RWPE1 (cell line): ENCODE data around the gene ADGRG6.
"Not testable (repeated sequence)": the region's sequence is repeated elsewhere in the genome, so short reads cannot be mapped to it uniquely, and the experiment has no call there.

ENCODE experiments used
- CTCF ChIA-PET: fragments of 350-600 bp; sonication (Branson Sonifier 250); formaldehyde crosslinking; extraction: SDS; loops from one replicate; lab custom pipeline; 2021; lab: Yijun Ruan, JAX
- POLR2A ChIA-PET: fragments of 400-600 bp; formaldehyde crosslinking; extraction: SDS; loops from one replicate; lab custom pipeline; 2020; ENCODE audit warnings: antibody characterized with exemption; ENCODE audit not compliant: low non-redundant PET; lab: Yijun Ruan, JAX
- DNase-seq: peaks from one replicate; pipeline ENCODE4 v3.0.0; 2012; ENCODE audit warnings: low spot score
- H3K27ac ChIP-seq: fragments of 450-650 bp; 2 replicates; pipeline ENCODE4 v1.5.1; 2017
- TF ChIP-seq, protein P1 (sequence below): fragments of 450-650 bp; conservative IDR thresholded peaks from 2 replicates; pipeline ENCODE4 v1.5.1; 2017; ENCODE audit warnings: low read depth, mild to moderate bottlenecking

The ADGRG6 gene

DNA sequence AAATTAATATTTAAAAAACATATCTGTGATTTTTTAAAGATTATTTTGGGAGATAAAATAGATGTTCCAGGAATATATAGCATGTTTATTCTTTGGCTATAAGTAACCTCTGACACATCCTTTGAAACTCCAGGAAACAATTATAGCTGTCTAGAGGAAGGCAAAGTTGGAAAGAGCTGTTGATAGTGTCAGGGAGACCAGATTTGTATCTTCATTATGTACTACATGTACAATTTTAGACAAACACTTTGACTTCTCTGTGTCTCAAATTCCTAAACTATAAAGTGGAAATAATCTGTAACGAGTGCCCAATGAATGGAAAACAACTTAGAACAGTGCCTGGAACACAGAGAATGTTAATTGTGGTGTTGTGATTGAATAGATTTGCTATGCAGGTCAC lies 25.6 kb upstream of the ADGRG6 start:
- ChIA-PET POLR2A (no interaction called here), CTCF (interaction anchor here (0.7 kb wide), 1 partner anchor 120 kb away, joined by 3 read pairs; no protein-coding TSS in a partner anchor)
- no peak for DNase-seq
- H3K27ac ChIP-seq, result no peak overlapping the region
- TF ChIP-seq, protein P1, sequence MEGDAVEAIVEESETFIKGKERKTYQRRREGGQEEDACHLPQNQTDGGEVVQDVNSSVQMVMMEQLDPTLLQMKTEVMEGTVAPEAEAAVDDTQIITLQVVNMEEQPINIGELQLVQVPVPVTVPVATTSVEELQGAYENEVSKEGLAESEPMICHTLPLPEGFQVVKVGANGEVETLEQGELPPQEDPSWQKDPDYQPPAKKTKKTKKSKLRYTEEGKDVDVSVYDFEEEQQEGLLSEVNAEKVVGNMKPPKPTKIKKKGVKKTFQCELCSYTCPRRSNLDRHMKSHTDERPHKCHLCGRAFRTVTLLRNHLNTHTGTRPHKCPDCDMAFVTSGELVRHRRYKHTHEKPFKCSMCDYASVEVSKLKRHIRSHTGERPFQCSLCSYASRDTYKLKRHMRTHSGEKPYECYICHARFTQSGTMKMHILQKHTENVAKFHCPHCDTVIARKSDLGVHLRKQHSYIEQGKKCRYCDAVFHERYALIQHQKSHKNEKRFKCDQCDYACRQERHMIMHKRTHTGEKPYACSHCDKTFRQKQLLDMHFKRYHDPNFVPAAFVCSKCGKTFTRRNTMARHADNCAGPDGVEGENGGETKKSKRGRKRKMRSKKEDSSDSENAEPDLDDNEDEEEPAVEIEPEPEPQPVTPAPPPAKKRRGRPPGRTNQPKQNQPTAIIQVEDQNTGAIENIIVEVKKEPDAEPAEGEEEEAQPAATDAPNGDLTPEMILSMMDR, result no peak

DNA sequence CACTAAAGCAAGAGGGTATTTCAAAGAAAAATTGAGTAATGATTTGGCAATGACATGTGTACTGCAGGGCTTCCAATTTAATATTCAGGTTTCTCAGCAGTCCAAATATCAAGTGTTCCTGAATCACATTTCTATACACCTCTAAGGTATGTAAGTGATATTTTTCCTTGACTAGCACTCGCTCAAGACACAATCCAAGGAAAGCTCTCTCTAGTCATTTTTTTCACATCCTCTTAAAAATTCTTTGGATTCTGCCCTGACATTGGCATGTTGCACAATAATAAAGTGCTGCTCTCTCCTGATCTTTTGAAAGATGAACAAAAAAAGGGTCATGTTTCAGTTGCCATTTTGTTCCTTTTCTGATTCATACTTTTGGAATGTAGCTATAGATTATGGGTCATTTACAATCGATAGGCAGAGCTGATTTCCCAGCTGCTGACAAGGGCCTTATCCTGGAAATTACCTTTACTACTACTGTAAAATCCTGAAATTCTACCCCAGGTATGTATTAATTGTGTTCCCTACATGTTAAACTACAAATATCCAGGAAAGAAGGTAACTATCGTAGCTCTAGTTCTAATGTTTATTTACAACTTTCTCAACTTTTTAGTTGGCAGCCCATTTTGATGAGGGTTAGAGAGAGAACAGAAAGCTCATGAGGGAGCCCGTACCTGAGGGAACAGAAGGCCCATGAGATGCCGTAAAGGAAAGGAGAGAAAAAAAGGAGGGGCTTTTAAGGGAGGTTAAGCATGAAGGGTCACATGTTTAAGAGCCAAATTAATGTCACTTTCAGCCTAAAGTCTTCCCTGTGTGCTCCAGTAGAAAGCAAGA lies 22.2 kb upstream of the ADGRG6 start:
- no peak overlapping the region for H3K27ac ChIP-seq
- CTCF ChIA-PET, result no interaction called here
- TF ChIP-seq, protein P1, result no peak
- DNase-seq, result peak; percentile 46
- POLR2A ChIA-PET, result no interaction called here

DNA sequence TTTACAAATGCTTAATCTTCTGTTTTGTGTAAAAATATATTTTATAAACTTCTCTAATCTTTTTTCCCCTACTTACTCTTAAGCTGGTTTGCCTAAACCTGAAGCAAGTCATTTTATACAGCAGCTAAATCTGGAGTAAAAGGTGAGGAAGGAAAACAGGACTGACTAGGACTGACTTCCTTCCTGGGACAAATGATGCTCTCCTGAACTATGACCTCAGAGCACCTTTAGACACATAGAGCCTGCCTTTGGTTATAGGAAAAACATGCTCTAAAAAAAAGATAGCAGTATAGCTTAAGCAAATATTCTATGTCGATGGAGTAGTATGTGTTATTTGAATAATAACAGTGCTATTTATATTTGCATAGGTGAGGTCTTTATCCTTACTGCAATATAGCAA lies 21.5 kb upstream of the ADGRG6 start:
- ChIA-PET CTCF (interaction anchor here (0.6 kb wide), 1 partner anchor 886 kb away, joined by 4 read pairs; no protein-coding TSS in a partner anchor), POLR2A (no interaction called here)
- H3K27ac ChIP-seq, result no peak overlapping the region
- DNase-seq, result no peak
- TF ChIP-seq, protein P1, result no peak

DNA sequence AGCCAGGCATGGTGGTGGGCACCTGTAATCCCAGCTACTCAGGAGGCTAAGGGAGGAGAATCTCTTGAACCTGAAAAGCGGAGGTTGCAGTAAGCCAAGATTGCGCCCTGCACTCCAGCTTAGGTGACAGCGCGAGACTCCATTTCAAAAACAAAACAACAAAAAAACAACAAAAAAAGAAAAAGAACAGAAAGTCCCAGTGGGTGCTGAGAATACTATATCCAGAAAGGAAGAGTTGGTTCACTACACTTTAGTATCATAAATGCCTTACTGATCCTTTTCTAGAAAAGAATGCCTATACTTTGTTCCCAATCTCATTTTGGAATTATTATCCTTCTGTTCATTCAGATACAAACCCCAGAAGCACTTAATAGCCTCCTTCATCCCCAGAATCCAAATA lies 20.9 kb upstream of the ADGRG6 start:
- TF ChIP-seq, protein P1, result no peak
- ChIA-PET CTCF (interaction anchor here (0.6 kb wide), 1 partner anchor 19 kb away, joined by 4 read pairs; no protein-coding TSS in a partner anchor), POLR2A (interaction anchor here (0.6 kb wide), 1 partner anchor 779 kb away, joined by 5 read pairs; no protein-coding TSS in a partner anchor)
- no peak for DNase-seq
- H3K27ac ChIP-seq, result no peak overlapping the region

DNA sequence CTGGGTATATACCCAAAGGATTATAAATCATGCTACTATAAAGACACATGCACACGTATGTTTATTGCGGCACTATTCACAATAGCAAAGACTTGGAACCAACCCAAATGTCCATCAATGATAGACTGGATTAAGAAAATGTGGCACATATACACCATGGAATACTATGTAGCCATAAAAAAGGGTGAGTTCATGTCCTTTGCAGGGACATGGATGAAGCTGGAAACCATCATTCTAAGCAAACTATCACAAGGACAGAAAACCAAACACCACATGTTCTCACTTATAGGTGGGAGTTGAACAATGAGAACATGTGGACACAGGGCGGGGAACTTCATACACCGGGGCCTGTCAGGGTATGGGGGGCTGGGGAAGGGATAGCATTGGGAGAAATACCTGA lies 18.7 kb upstream of the ADGRG6 start:
- POLR2A ChIA-PET, DNase-seq, CTCF ChIA-PET, H3K27ac ChIP-seq: not testable (repeated sequence)

DNA sequence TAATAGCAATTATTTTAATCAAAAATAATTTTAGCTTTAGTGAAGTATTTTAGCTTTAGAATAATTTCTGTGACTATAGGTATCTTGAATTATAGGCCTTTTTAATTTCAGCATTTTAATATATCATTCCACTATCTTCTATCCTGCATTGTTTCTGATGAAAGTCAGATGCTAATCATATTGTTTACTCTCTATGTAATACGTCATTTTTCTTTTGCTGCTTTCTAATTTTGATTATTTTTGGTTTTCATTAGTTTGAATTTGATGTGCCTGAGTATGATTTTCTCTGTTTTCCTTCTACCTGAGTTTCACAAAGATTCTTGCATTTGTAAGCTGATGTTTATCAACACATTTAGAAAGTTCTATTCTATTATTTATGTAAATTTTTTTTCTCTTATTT lies 17.4 kb upstream of the ADGRG6 start:
- no peak overlapping the region for H3K27ac ChIP-seq
- no peak for DNase-seq
- ChIA-PET POLR2A (no interaction called here), CTCF (interaction anchor here (0.6 kb wide), 1 partner anchor 272 kb away, joined by 3 read pairs; no protein-coding TSS in a partner anchor)
- TF ChIP-seq, protein P1, result no peak
